Omental fat pad (tissue), 4 donors: ENCODE data around the gene OR10K2. TPM values are rescaled to one million over a fixed set of nuclear protein-coding genes. Genes with fewer than 3 reads are reported as not detected.
"Not testable (repeated sequence)": the region's sequence is repeated elsewhere in the genome, so short reads cannot be mapped to it uniquely, and the experiment has no call there.

Source experiments
- ATAC-seq: fragments of 150-250 bp; one replicate; pipeline ENCODE4 v1.9.1; 2016; ENCODE audit warnings: mild to moderate bottlenecking, moderate library complexity; ENCODE audit not compliant: low FRiP score
- DNase-seq: peaks from one replicate; pipeline ENCODE4 v3.0.0-alpha.2; 2019; ENCODE audit warnings: low spot score
- total RNA-seq, 4 donors: library from RNA; depleted of rRNA; stranded (reverse); fragments of >200 nt; gene quantifications; one replicate each; pipeline ENCODE4 v1.1.0, GENCODE V29; 2016
- TF ChIP-seq, protein P1 (sequence below), 3 donors: fragments of 450-650 bp; IDR thresholded peaks; one replicate each; pipeline ENCODE4 v1.5.1; 2016 to 2017; ENCODE audit warnings: antibody characterized with exemption in 3 of 3, mild to moderate bottlenecking in 3 of 3, moderate library complexity in 2 of 3

The OR10K2 gene
- total RNA-seq, 4 donors from 2014 or later, result not detected

DNA sequence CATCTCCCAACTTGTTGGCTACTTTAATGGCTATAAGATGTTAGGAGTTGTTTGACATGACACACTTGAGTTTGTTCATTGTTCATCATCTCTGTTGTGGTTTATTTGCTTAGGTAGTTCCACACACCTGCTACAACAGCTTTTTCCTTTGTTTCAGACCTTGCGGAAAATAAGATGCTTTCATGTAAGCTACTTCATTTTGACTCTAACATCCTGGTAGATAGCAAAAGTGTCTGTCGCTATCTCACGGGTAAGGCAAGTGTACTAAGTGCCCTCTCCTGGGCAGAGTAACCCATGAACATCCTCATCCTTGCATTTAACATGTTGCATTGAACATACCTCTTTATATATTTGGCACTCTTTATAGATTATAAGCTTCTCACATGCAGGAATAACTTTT is 25.2 kb downstream of the OR10K2 start:
- TF ChIP-seq, protein P1, sequence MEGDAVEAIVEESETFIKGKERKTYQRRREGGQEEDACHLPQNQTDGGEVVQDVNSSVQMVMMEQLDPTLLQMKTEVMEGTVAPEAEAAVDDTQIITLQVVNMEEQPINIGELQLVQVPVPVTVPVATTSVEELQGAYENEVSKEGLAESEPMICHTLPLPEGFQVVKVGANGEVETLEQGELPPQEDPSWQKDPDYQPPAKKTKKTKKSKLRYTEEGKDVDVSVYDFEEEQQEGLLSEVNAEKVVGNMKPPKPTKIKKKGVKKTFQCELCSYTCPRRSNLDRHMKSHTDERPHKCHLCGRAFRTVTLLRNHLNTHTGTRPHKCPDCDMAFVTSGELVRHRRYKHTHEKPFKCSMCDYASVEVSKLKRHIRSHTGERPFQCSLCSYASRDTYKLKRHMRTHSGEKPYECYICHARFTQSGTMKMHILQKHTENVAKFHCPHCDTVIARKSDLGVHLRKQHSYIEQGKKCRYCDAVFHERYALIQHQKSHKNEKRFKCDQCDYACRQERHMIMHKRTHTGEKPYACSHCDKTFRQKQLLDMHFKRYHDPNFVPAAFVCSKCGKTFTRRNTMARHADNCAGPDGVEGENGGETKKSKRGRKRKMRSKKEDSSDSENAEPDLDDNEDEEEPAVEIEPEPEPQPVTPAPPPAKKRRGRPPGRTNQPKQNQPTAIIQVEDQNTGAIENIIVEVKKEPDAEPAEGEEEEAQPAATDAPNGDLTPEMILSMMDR (IDR thresholded peaks at IDR 0.05), result no peak
- ATAC-seq (no peak), DNase-seq (no peak)

DNA sequence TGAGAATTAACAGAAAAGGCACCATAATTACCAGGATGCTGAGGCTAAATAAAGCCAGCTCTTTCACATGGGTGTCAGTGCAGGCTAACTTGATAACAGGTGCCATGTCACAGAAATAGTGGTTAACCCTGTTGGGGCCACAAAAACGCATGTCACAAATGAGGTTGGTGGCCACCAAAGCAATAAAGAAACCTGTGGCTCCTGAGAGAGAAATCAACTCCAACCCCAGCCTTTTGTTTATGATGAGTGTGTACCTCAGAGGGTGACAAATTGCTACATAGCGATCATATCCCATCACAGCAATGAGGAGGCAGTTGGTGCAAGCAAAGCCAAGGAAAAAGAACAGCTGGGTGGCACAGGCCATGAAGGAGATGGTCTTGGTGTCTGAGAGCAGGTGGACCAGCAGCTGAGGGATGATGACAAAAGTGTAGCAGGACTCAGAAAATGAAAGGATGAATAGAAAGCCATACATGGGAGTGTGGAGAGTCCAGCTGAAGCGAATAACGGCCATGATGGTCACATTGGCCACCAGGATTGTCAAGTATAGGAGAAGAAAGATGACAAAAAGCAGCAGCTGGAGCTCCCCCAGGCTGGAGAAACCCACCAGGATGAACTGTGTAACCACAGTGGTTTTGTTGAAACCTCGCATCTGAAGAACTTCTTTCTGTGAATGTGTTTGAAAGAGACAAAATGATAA is 27.1 kb downstream of the OR10K2 start, which contains the start of gene OR10T2:
TSS of gene OR10T2 (minus strand) at position 649 of the 697 bp plus-strand sequence. CDS start at position 649, 0 bp downstream.
- TF ChIP-seq, protein P1 (IDR thresholded peaks at IDR 0.05), result no peak
- DNase-seq (no peak), ATAC-seq (no peak)

DNA sequence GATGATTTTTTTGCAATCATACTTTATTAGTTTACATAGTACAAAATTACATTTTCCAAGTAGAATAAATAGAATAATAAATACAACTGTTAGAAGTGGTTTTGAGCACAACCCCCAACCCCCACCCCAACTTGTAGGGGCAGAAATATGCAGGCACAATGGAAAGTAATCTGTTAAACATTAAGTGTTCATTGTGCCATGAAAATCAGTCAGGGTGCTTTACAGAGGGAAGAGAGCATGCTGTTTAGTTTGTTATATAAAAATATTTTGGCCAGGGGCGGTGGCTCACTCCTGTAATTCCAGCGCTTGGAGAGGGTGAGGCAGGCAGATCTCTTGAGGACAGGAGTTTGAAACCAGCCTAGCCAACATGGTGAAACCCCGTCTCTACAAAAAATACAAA is 29.4 kb downstream of the OR10K2 start:
- ATAC-seq (no peak), DNase-seq (no peak)
- TF ChIP-seq, protein P1 (IDR thresholded peaks at IDR 0.05), result no peak

DNA sequence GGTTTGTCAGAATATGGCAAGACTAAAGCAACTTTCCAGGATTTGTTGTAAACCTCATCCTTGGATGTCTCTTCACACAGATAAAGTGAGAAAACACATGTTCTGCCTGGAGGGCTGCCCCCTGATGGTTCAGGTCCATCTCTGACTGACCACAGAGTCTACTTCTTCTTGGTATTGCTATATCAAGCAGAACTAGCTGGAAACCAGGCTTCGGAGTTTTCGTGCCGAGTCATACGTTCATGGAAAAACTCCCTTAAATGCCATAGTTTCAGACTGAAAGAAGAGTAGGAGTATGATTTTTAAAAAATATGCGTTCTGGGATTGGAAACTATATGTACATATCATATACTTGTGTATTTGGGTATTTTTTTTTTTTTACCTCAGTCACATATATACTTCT is 32.6 kb downstream of the OR10K2 start:
- TF ChIP-seq, protein P1 (IDR thresholded peaks at IDR 0.05), result no peak
- DNase-seq (no peak), ATAC-seq (no peak)

DNA sequence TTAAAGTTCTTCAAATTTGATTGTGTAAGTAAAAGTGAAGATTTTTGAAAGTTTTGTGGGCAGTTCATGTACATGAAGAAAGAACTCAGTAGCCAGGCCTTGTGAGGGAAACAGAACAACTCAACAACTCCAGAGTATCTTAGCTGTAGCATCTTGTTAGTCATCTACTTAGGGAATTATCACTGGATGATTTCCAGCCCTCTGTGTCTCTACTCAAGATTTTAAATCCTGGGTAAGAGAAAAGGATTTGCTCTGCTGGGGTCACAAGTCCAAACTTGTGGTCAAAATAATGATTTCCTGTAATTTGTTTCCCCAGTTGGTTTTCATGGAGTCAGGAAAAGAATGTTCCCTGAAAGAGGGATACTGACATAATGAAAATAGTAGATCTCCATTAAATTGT is 34.9 kb downstream of the OR10K2 start:
- DNase-seq (no peak), ATAC-seq (no peak)
- TF ChIP-seq, protein P1 (IDR thresholded peaks at IDR 0.05), result no peak

DNA sequence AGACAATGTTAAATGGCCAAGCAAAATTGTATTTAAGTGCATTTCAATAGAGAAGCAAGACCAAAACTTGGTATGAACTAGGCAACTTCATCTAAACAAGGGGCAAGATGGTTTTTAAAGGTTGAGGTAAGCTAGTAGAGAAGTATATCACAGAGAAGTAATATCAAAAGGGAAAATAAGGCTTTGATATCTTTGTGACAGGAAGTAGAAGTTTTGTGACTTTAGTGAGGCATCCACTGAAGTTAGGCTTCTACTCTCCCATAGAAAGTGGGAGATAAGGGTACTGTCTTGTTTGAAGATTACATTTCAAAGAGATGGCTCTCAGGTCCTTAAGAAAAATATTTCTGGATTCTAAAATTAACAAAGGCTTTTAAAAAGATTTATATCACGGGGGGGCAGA is 35.7 kb downstream of the OR10K2 start:
- ATAC-seq (no peak), DNase-seq (no peak)
- TF ChIP-seq, protein P1 (IDR thresholded peaks at IDR 0.05), result no peak

DNA sequence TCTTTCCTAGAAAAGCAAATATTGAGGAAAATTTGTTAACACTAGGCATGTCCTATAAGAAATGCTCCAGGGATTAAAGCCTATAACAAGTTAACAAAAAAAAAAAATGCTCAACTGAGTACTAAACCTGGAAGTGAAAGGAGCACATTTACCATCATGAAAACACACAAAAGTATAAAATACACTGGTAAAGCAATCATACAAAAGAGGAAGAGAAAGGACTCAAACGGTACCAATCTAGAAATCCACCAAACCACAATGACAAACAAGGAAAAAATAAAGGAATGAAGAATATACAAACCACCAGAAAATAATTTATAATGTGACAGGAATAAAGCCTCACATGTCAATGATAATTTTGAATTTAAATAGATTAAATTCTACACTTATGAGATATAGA is 51.2 kb downstream of the OR10K2 start:
- TF ChIP-seq, protein P1 (IDR thresholded peaks at IDR 0.05), result no peak
- DNase-seq, result no peak

DNA sequence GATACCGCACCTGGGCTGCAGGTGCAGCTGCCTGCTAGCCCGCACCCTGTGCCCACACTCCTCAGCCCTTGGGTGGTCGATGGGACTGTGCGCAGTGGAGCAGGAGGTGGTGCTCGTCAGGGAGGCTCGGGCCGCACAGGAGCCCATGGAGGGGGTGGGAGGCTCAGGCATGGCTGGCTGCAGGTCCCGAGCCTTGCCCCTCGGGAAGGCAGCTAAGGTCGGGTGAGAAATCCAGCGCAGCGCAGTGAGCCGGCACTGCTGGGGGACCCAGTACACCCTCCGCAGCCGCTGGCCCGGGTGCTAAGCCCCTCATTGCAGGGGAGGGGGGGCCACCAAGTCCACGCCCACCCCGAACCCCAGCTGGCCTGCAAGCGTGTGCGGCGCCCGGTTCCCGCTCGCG is 51.9 kb downstream of the OR10K2 start:
- not testable (repeated sequence) for DNase-seq, ATAC-seq

More for the DNA sequence above, 51.2 kb downstream of the OR10K2 start:
- ATAC-seq, result no peak
